HG03558 (cell line): ENCODE data around the gene CD8B.
"Not testable (repeated sequence)": the region's sequence is repeated elsewhere in the genome, so short reads cannot be mapped to it uniquely, and the experiment has no call there.

Source experiments
- ATAC-seq: cut with Tn5 transposase; IDR thresholded peaks from one replicate; pipeline ENCODE4 v1.9.1; 2021; ENCODE audit warnings: moderate number of reproducible peaks; ENCODE audit not compliant: unreplicated experiment; ENCODE audit errors: extremely low read depth

CD8B gene

DNA sequence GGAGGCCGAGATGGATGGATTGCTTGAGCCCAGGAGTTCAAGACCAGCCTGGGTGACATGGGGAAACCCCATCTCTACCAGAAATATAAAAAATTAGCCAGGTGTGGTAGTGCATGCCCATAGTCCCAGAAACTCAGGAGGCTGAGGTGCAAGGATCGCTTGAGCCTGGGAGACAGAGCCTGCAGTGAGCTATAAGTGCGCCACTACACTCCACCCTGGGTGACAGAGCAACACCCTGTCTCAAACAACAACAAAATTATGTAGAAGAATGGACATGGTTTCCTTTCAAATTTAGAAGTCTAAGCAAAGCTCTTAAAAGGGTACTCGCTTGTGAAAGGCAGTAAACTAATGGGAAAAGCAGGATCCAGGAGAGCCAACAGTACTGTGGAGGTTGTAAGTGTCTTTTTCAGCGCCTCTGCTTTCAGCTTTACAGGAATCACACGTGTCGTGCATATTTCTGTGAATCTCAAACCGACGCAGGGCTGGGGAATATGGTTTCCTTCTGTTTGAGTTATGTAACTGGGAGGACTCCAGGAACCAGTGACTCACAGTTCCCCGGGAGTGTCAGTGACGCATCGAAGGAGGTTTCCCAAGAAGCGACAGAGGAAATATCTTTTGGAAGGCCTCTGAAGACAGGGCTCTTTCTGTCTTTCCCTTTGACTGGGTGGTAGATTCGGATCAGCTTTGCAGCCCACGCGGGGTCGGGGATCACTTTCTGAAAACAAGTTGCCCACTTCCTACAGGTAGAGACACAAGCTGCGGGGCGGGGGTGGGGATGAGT is 24.6 kb downstream of the CD8B start:
- not testable (repeated sequence) for ATAC-seq

DNA sequence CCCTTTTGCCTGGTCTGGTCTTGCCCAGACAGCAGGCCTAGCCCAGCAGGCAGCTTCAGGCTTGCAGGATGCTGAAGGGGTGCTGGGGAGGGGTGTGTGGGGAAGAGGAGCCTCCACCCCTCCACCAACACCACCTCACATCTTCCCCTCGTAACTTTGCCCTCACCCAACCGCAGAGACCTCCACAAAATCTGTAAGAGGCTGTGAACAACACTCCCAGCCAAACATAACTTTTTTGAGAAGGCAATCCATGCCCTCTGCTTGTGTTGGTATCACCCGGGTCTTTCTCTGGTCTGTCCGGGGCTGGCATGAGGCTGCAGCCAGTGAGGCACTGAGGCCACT is 26.2 kb downstream of the CD8B start:
- not testable (repeated sequence) for ATAC-seq

DNA sequence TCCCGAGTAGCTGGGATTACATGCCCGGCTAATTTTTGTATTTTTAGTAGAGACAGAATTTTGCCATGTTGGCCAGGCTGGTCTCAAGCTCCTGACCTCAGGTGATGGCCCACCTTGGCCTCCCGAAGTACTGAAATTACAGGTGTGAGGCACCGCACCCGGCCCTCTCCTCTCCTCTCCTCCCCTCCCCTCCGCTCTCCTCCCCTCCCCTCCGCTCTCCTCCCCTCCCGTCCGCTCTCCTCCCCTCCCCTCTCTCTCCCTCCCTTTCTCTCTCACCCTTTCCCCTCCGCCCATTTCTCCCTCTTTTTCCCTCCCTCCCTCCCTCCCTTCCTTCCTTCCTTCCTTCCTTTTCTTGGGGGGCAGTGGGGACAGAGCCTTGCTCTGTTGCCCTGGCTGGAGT is 28.4 kb downstream of the CD8B start:
- no peak for ATAC-seq

DNA sequence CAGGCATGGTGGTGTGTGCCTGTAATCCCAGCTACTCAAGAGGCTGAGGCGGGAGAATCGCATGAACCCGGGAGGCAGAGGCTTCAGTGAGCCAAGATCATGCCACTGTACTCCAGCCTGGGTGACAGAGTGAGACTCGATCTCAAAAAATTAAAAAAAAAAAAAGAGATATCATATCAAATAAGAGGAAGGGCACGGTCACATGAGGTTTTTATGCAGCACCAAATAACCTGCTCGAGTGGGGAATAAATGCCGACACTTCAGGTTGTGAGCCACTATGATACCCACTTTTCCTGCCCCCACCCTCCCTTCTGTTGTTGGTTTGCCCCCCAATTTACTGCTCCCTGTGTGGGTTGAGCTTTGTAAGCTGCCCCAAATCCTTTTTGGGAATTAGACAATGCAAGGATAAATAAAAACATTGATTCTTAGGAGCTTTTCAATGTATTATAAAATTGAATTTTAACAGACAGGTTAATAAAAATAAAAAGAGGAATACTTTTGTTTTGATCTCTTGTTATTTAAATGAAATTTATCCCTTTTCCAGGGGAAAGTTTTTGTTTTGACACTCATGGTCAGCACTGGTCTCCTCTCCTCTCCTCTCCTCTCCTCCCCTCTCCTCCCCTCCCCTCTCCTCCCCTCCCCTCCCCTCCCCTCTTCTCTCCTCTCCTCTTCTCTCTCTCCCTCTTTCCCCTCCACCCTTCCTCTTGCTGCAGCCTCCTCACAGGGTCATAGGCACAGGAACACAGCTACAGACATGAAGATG is 29.2 kb downstream of the CD8B start:
- no peak for ATAC-seq

DNA sequence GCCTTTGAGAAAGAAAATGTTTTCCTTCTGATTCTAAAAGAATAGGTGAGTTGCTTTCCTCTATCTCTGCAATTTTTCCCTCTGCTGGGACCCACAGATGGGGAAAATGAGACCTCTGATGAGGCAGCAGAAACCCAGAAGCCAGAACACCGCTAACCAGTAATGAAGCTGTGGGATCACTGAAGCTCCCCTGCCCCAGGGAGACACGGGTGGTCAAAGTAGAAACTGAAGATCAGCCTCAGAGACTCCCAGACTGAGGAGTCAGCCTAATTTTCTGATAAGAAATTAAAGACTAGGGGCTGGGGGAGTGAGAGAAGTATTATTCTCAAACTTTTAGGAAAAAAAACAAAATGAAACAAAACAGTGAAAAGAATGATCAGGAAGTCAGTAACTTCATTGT is 30.1 kb downstream of the CD8B start:
- no peak for ATAC-seq

DNA sequence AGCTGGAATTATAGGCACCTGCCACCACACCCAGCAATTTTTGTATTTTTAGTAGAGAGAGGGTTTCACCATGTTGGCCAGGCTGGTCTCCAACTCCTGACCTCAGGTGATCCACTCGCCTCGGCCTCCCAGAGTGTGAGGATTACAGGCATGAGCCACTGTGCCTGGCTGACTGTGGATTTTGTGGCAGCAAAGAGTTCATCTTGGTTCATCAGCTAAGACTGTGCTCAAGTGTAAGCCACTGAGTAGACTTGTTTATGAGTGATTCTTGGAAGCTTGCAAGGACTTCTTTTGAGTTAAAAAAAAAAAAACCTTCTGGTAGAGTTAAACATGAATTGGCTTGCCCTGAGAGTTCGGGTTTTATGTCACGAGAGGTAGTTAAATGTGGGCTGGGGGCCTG is 34.7 kb downstream of the CD8B start:
- ATAC-seq = no peak

DNA sequence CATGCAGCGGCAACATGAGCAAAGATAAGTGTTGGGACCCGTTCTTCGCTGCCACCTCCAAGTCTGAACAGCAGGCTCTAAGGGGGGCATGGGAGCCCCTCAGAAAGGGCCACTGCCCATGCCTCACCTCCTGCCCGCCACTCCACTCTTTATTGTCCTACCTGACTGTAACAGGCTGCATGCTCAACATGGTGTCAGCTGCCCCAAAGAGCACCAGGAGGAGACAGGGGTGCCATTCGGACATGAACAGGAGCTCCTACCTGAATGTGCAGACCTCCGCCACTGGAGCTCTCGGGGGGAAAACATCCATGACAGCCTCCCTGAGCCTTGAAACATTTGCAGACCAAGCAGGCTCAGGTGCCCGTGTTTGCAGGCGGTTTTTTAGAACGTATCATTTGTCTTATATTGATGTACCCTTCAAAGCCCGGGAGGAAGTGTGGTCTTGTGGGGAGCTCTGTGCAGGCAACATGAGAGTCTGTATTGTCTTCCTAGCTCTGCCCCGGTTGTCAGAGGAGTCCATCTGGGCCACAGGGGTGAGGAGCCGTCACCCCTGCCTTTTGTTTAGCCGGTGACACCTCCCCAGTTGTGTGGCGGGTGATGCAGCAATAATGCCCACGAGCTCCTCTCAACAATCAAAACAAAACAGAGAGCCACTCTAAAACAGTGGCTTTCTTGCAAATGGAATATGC is 35.8 kb downstream of the CD8B start:
- ATAC-seq = no peak

DNA sequence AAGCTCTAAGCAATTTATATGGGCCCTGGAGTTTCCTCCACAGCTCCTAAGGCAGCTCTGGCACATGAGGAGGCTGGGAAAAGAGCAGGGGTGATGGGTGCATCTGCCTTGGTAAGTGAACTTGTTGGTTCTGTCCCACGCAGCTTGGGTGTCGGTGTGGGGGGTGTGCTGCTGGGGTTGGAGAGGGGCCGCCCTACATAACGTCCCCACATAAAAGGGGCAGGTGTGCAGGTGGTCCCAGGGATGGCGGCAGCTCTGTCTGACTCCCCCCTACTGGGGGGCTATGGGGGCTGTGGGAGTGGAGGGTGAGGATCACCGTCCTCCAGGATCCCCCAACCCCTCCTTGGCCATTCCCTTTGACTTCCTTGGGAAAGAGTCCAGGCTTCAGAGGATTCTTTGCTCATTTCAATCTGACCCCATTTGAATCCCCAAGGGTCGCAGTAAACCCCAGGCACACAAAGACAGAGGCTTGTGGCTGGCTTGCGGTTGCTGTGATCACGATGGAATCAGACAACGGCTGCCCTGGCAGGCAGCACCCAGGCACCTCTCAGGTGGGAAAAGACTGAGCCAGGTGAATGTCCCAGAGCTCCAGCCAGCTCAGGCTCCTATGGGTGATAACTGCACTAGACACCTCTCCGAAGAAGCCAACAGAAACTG is 36.5 kb downstream of the CD8B start:
- ATAC-seq = no peak

DNA sequence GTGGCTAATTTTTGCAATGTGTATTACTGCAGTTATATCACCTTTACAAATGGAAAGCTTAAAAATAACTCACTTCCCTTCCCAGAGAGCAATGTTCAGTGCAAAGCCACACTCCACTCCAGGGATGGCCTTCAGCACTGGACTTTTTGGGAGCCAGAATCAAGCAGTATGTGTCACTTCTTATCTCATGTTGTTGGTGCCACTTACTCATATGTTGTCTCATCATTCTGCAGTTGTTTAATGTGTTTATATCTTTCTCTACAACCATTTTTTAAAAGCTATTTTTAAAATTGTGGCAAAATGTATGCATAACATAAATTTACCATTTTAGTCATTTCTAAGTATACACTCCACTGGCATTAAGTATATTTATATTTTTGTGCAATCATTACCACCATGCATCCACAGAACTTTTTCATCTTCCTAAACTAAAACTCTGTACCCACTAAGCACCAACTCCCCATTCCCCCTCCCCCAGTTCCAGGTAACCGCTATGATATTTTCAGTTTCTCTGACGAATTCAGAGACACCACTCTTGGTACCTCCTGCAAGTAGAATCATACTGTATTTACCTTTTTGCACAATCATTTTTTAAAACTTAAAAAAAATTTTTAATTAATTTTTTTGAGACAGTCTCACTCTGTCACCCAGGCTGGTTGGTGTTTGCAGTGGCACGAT is 38.9 kb downstream of the CD8B start:
- no peak for ATAC-seq

DNA sequence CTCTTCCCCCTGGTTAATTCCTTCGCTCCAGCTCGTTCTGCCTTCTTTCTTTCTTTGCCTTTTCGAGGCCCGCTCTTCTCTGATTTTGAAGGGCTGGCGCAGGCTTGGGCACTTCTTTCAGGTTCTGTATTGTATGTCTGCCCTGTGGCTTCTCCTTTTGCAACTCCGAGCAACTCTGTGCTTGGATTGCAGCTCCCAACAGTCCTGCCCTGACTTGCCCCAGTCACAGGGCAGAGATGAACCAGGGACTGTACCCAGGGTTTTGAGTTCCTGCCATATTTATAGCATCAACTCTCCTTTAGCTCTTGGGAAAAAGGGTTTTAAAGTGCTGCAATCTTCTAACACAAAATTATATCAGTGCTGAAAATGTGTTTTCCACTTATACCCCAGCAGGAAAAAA is 39.8 kb downstream of the CD8B start:
- ATAC-seq = no peak

DNA sequence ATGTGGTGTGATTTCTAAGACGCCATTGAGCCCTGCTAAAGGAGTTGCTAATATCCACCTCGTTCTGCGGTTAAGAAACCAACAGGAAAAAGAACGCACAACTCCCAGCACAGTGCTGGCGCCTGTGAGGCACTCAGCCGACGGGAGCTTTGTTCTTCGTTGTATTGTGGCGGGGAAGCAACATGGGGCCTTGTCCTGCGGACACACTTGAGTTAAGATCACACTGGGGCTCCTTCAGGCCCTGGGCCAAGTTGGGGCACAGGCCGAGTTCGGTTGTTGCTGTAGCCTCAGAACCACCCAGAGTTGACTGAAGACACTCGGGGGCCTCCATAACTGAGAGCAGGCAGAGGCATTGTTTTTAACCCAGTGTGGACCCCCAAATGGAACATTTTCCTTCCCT is 40.4 kb downstream of the CD8B start:
- no peak for ATAC-seq

DNA sequence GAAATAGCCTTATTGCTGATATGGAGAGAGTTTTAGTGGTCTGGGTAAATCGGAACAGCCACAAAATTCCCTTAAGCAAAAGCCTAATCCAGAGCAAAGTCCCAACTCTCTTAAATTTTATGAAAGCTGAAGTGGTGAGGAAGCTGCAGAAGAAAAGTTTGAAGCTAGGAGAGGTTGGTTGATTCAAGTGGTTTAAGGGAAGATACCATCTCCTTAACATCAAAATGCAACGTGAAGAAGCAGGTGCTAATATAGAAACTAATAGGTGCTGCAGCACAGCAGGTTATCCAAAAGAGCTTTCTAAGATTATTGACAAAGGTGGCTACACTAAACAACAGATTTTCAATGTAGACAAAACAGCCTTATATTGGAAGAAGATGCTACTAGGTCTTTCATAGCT is 42.7 kb downstream of the CD8B start:
- no peak for ATAC-seq

DNA sequence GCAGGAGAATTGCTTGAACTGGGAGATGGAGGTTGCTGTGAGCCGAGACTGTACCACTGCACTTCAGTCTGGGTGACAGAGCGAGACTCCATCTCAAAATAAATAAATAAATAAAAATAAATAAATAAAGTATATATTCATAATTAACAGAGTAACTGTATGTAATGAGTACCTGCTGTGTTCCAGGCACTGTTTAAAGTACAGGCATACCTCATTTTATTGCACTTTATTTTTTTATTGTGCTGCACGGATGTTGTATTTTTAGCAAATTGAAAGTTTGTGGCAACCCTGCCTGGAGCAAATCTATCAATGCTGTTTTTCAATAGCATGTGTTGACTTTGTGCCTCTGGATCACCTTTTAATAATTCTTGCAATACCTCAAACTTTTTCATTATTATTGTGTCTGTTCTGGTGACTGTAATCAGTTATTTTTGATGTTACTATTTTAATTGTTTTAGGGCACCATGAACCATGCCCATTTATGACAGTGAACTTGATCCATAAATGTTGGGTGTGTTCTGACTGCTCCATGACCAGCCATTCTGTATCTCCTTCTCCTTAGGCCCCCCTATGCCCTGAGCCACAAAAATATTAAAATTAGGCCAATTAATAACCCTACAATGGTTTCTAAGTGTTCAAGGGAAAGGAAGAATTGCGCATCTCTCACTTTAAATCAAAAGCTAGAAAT is 43.4 kb downstream of the CD8B start:
- ATAC-seq = no peak

DNA sequence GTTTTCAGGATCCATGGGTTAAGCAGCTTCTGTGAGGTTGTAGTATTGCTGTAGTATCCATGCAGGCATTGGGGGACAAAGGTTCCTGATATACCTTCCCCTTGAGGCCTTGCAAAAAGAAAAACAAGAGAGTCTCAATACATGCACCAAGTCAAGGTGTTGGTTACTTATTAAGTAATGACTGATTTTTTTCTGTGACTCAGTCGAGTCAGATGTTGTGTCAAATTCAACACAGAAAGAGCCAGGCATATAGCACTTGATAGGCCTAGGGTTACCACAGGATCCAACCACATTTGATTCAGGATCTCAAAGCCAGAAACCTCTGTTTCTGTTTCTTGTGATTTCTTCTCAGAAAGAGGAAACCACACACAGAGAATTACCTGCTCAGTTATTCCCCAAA is 46.1 kb downstream of the CD8B start:
- ATAC-seq = no peak

DNA sequence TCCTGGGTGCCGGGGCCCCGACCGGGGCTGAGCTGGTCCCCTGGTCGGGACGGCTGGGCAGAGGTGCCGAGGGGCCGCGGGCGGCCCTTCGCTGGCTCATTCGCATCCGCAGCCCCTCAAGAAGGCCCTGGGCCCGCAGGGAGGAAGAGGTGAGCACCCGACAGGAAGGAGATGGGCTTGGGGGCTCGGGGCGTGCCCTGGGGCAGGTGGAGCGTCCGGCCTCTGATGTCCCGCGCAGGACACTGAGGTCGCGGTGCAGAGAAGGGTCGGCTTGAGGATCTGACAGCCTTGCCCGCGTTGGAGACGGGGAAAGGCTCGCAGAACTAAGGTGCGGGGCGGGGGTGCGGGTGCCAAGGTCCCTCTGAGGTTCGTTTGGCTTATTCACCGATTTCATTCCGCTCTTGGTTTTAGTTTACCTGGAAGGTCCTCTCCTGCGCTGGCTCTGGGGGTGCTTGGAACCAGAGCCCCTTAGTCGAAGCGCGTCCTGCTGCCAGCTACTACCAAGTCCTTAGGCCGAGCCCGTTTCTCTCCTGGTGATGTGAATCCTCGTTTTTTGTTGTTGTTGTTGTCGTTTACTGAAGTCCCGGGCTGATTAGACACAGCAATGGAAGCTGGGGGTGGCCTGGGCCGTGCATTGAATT is 52.1 kb downstream of the CD8B start:
- no peak for ATAC-seq

DNA sequence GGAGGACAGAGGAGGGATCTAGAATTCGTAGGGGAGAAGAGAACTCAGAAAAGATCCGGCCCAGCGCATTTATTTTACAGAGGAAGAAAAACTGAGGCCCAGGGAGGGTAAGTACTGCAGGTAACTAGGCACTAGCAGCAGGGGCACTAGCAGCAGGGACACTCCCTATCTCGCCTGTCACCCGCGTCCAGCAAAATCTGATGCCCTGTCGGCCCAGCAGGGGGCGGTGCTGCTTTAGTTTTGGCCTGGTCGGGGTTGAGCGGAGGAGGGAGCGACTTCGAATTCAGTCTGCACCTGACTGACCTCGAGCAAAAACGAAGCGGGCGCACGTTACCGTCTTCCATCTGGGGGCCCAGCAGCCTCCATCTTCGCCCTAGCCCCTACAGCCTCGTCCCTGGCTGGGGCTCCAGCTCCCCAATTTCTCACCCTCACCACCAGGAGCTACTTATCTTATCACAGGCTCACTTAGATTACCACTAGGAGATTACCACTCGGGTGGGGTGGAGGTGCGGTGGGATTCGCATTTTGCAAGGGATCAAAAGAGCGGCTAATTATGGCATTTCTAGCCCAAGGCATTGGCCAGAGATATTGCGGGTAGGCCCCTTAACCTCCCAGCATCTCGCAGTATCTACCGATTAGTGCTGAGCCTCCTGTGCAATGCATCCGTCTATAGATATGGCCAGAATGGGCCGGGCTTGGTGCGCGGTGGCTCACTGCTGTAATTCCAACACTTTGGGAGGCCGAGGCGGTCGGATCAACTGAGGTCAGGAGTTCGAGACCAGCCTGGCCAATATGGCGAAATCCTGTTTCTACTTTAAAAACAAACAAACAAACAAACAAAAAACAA is 53.1 kb downstream of the CD8B start:
- peak; percentile 58 for ATAC-seq

DNA sequence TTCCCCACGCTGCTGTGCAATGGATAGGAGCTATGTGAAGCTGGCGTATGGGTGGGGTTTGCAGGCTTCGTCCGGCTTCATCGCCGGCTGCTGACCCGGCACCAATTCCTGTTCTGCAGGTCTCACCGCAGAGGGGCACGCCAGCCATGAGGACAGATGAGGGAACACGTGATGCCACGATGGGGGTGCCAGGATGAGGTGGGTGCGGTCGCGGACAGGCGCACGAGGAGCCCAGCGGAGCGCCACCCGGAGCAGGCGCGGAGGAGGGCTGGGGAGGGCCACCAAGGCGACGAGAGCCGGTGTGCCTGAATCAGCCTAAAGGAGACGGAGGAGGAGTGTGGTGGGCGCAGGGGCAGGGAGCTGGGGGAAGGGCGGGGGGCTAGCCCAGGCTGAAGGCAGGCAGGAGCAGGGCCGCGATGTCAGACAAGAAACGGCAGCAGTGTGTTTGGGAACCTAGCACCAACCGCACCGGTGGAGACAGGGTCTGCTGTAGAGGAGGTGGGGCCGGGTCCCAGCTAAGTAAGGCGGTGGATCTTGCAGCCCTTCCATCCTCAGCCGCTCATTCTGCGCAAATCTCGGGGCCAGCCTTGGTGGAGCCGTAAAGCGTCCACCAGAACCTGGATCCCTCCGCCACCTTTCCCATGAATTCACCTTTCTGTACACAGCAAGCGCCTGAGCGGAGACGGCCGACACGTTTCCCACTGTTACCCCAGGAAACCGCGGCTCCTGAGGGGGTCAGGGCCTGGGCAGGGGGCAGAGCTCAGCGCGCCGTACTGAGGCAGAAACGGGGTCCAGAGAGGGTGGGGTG is 54.0 kb downstream of the CD8B start:
- no peak for ATAC-seq

DNA sequence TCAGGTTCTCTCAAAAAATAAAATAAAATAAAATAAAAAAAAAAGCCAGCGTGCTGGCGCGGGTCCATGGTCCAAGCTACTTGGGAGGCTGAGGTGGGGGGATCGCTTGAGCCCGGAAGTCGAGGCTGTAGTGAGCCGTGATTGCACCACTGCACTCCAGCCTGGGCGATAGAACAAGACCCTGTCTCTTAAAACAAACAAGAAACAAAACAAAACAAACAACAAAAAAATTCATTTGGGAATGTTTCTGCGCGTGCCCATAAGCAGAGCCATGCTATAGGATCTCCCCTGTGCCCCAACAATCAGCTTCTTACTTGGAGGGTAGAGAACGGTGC is 54.6 kb downstream of the CD8B start:
- no peak for ATAC-seq
